ENCODE measurements around the gene LARP1B.

DNA sequence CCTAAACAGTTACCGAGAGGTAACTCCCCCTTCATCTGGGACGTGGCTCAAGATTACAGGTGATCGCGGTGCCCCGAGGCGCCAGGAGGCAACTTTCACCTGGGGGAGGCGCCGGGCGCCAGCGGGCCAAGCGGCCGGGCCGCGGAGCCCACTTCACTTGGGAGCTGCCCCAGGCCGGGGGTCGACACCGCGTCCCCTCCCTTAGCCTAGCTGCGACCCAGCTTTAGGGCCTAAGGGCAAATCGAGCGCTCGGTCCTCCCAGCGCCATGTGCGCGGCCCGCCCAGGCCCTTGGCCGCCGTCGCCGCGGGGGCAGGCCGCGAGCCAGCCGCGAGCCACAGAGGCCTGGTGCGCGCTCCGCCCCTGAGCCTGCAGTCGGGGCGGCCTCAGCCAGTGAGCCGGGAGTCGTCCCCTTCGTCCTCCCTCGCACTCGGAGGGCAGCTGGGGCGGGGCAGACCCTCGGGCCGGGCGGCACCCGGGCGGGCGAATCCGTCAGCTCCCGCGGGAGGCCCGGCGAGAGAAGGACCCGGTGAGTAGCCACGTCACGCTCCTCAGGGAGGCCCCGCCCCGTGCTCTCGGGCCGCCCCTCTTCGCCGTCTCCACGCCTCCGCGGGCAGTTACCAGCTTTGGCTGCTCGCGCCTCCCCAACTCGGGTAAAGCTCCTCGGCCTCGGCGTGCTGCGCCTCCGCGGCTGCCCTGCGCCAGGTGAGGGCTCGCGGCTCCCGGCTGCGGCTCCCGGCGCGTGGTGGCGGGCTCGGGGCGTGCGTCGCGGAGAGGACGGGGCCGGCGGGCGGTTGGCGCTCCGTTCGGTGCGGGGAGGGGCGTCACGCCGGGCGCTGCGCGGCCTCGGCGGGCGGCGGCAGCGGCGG is at the start of gene LARP1B:
- peak; percentile 96 for TF ChIP-seq POLR2A (IDR thresholded peaks at IDR 0.05; ENCODE audit: low read length)
- no peak for TF ChIP-seq GATA1 (IDR thresholded peaks at IDR 0.05; ENCODE audit: low read depth, low read length)

Data from erythroblast (primary cell).